NB4 (cell line): ENCODE data around the gene TTBK2.

Experiments used
- DNase-seq: peaks from one replicate; pipeline ENCODE4 v3.0.0; 2010; ENCODE audit warnings: low read depth
- H3K4me3 ChIP-seq: one replicate; pipeline ENCODE4 v1.5.1; 2011; ENCODE audit warnings: mild to moderate bottlenecking, low read depth, low read length, moderate library complexity
- MYC ChIP-seq: IDR thresholded peaks from 2 replicates; pipeline ENCODE4 v1.6.1; 2011; ENCODE audit warnings: low read depth, low read length
- POLR2A ChIP-seq: IDR thresholded peaks from 2 replicates; pipeline ENCODE4 v1.6.1; 2011; ENCODE audit warnings: mild to moderate bottlenecking; ENCODE audit not compliant: insufficient read length; ENCODE audit errors: extremely low read depth
- TF ChIP-seq, protein P1 (sequence below): IDR thresholded peaks from 2 replicates; pipeline ENCODE4 v1.6.1; 2011; ENCODE audit warnings: low read depth, low read length
- TF ChIP-seq, protein P2 (sequence below): IDR thresholded peaks from one replicate; pipeline ENCODE4 v1.5.1; 2012; ENCODE audit warnings: low read depth, low read length

The TTBK2 gene

DNA sequence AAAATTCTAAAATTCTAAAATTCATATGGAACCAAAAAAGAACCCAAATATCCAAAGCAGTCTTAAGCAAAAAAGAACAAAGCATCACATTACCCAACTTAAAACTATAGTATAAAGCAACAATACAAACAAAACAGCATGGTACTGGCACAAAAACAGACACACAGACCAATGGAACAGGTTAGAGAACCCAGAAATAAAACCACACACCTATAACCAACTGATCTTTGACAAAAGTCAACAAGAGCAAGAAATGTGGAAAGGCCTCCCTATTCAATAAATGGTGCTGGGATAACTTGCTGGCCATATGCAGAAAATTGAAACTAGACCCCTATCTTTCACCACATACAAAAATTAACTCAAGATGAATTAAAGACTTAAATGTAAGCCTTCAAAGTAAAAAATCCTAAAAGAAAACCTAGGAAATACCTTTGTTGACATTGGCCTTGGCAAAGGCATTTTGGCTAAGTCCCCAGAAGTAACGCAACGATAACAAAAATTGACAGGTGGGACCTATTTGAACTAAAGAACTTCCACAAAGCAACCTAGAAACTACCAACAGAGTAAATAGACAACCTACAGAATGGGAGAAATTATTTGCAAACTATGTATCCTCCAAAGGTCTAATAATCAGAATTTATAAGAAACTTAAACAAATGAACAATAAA, 56.9 kb downstream of the TTBK2 start:
- DNase-seq: no peak
- no peak overlapping the region for H3K4me3 ChIP-seq
- no peak for TF ChIP-seq POLR2A
- no peak for TF ChIP-seq MYC
- TF ChIP-seq, protein P1, sequence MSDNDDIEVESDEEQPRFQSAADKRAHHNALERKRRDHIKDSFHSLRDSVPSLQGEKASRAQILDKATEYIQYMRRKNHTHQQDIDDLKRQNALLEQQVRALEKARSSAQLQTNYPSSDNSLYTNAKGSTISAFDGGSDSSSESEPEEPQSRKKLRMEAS: no peak
- TF ChIP-seq, protein P2, sequence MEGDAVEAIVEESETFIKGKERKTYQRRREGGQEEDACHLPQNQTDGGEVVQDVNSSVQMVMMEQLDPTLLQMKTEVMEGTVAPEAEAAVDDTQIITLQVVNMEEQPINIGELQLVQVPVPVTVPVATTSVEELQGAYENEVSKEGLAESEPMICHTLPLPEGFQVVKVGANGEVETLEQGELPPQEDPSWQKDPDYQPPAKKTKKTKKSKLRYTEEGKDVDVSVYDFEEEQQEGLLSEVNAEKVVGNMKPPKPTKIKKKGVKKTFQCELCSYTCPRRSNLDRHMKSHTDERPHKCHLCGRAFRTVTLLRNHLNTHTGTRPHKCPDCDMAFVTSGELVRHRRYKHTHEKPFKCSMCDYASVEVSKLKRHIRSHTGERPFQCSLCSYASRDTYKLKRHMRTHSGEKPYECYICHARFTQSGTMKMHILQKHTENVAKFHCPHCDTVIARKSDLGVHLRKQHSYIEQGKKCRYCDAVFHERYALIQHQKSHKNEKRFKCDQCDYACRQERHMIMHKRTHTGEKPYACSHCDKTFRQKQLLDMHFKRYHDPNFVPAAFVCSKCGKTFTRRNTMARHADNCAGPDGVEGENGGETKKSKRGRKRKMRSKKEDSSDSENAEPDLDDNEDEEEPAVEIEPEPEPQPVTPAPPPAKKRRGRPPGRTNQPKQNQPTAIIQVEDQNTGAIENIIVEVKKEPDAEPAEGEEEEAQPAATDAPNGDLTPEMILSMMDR: no peak

DNA sequence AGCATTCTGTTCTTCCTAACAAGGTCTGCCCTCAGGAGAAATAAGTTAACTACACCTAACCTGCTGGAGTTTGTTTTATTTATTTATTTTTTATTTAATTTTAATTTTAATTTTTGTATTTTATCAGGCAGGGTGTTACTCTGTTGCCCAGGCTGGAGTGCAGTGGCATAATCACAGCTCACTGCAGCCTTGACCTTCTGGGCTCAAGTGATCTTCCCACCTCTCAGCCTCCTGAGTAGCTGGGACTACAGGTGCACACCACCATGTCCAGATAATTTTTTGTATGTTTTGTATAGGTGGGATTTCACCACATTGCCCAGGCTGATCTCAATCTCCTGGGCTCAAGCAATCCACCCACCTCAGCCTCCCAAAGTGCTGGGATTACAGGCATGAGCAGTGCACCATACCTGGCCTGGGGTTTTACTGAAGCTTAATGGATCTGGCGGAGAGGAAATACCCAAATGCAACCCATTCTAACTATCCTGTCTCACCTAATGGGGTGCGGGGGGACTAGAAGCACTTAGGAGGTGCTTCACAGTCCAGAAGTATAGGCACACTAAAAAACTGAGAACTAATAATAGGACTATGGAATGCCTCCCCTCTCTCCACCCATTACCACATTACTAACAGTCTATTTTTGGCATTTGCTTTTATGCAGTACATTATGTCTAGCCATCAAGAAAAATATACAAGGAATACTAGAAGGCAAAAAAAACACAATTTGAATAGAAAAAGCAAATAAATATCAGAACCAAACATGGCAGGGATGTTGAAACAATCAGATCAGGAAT, 61.4 kb downstream of the TTBK2 start:
- no peak overlapping the region for H3K4me3 ChIP-seq
- no peak for DNase-seq
- TF ChIP-seq, protein P2: no peak
- TF ChIP-seq POLR2A (no peak), MYC (no peak)
- TF ChIP-seq, protein P1: no peak

DNA sequence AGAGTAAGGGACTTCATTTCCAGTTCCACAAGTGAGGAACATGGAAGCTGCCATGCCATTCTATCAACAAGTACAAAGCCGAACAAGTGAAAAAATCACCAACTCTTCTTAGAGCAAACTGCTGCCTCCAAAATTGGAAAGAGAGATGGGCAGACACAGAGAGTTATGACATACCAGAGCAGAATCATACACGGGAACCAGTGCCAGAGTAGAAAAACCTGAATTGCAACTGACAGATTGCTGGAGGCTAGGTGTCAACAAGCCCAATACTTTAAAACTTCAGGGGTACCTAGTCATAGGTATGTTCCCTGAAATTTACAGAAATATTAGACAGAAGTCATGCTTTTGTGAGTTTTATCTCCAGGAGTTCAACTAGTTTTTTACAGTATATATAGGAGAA, 62.0 kb downstream of the TTBK2 start:
- H3K4me3 ChIP-seq: no peak overlapping the region
- TF ChIP-seq, protein P2: no peak
- no peak for DNase-seq

DNA sequence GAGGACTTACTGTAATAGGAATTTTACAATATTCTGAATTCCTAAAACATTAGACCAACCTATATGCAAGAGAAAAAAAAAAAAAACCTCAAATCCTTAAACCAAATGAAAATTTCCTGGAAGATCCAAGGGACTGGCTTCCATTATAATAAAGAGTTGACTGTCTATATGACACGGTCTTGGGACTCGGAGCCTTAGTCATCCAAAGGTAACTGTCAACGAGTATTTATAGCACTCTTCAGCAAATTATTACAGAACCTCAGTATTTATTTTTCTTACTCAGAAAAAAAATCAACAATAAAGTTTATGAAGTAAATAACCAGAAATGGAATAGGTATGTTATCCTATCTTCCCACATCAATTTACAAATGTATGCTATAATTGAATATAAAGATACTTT, 66.0 kb downstream of the TTBK2 start:
- no peak overlapping the region for H3K4me3 ChIP-seq
- TF ChIP-seq, protein P2: no peak
- TF ChIP-seq, protein P1: no peak
- no peak for TF ChIP-seq MYC
- TF ChIP-seq POLR2A: no peak
- DNase-seq: no peak

DNA sequence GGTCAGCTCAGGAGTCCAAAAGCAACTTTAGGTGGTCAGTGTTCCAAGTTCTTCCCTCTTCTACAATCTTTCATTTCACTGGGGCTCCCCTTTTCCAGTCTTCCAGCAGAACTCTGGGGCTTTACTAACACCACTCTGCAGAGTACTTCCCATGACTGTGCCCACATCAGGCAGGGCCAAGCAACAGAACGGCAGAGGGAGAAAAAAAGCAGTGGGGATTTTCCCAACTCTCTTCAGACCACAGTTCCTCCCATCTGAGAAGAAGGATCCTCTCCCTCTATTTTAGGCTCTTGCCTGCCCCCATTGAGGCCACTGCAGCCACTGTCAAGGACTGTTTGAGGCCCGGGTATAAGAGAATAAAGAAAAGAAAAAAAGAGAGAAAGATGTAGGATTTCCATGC, 70.7 kb downstream of the TTBK2 start:
- TF ChIP-seq, protein P2: no peak
- TF ChIP-seq POLR2A: no peak
- TF ChIP-seq, protein P1: no peak
- no peak for TF ChIP-seq MYC
- H3K4me3 ChIP-seq: no peak overlapping the region
- DNase-seq: no peak
